Islet of Langerhans (tissue), 1 donor: ENCODE results near the gene HYDIN.
"Not testable (repeated sequence)": the region's sequence is repeated elsewhere in the genome, so short reads cannot be mapped to it uniquely, and the experiment has no call there.

ENCODE experiments used
- FAIRE-seq: peaks from one replicate; lab custom pipeline; 2011; peaks lifted over from hg19 to GRCh38; lab: Jason Lieb, UNC

The HYDIN gene

DNA sequence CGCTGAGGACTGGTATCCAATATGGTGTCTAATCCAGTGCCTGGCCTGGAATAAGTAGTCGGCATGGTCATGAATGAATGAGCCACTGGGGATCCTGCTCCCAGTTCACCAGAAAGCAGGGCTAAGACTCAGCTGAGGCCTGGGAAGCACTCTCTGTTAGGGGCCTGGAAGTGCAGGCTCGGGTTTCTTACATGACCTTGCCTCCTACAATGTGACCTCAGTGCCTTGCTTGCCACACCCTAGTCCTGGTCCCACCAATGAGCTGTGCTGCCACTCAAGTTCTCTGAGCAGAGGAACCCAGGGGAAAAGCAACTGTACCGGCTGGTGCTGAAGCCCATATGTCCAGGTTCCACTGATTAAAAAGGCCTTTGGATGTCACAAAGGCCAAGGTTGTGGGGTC, 238.0 kb downstream of the HYDIN start:
- FAIRE-seq, result not testable (repeated sequence)

DNA sequence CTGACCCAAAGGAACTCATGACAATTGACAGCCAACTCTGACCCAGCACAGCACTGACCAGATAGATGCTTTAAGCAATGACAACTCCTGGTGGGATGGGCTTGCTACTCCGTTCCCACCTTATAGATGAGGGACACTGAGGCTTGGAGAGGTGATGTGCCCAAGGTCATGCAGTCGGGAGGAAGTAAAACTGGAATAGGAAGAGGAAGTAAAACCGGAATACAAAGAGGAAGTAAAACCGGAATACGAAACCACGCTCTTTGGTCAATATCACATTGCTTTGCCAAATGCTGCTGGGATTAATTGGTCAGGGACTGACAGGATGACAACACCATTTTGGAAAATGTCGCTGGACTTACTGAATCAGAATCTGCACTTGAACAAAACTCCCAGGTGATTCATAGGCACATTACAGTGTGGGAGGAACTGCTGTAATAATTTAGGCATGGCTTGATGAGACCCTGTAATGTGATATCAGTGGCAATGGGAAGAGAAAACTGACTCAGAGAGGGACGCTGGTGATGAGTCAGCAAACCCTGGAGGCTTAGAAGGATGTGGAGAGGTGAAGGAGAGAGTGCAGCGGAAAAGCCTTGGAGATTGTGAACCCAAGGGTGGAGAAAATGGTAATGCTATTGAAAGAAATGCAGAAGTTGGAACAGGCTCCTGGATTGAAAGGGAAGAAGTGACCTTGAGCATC, 243.4 kb downstream of the HYDIN start:
- peak; percentile 17 for FAIRE-seq

GRCh38 chr16:70984675-70985074, 245.8 kb downstream of the HYDIN start:
- peak; percentile 99 for FAIRE-seq

DNA sequence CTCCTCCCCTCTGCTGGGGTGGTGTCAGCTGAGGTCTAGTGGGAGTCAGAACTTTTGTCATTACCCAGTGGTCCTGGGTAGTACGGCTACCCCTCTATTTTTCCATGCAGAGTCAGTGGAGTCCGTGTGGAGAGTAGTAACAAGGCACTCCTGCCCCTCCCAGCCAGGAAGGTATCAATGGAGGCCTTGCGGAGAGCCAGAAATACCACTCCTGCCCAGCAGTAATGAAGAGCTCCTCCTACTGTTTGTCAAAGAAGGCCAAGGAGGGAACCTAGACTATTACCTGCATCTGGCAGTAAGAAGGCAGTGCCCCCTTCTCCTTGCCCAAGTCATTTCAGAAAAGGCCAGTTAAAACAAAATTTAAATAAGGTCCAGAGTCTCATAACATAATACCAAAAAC, 262.2 kb downstream of the HYDIN start:
- FAIRE-seq, result not testable (repeated sequence)

DNA sequence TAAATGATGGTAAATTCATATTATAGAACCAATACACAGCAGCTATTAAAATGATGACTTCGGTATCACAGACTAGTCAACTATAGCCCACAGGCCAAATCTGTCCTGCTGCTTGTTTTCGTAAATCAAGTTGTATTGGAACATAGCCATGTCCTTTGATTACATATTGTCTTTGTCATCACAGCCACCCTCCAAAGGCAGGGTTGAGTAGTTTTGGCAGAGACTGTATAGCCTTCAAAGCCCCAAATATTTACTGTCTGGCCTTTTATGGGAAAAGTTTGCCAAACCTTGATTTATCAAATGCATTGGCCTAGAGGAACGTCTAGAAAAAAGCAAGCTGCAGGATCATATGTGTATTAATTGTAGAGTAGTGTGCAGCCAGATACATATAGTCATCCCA, 270.4 kb downstream of the HYDIN start:
- not testable (repeated sequence) for FAIRE-seq

GRCh38 chr16:70954922-70955321, 275.6 kb downstream of the HYDIN start:
- not testable (repeated sequence) for FAIRE-seq

- not testable (repeated sequence) for FAIRE-seq
Observed at GRCh38 chr16:70953824-70954223, 276.7 kb downstream of the HYDIN start.

DNA sequence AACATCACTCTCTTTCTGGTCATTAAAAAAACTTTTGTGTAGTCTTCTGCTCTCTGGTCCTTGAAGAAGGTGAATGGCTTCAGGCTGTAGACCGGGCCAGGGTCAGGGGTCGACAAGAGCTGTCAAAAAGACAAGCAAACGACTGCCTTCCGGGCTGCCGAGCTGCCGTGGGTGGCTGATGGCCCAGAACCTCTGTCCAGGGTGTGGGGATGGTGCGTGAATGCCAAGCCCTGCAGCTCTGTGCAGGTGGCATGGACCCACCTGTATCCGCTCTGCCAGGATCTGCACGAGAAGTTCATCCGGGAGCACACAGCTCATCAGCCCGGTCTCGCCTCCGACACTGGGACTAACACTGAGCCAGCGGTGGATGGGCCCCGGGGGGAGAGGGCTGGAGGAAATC, 287.0 kb downstream of the HYDIN start:
- FAIRE-seq, result not testable (repeated sequence)

DNA sequence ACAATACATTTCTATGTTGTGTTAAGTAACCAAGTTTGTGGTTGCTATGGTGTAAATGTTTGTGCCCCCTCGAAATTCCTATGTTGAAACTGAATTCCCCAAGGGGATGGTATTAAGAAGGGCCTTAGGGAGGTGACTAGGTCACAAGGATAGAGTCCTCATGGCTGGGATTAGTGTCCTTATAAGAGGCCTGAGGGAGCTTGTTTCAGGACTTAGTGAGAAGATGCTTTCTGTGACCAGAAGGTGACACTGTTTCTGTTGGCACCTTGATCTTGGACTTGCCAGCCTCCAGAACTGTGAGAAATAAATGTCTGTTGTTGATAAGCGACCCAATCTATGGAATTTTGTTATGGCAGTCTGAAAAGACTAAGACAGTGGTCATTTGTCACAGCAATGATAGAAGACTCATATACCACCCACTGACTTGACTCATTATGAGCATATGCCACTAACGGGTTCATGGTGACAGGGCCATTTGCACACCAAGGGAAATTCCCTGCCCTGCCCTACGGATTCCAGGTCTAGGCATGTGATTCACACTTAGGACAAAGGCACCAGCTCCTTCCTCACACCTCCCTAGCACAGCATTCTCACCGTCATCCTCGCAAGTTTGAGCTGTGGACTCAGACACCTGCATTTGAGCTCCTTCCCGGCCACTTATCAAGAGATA, 290.7 kb downstream of the HYDIN start:
- FAIRE-seq, result not testable (repeated sequence)

GRCh38 chr16:70936781-70937525, 293.6 kb downstream of the HYDIN start:
- FAIRE-seq, result peak; percentile 38

DNA sequence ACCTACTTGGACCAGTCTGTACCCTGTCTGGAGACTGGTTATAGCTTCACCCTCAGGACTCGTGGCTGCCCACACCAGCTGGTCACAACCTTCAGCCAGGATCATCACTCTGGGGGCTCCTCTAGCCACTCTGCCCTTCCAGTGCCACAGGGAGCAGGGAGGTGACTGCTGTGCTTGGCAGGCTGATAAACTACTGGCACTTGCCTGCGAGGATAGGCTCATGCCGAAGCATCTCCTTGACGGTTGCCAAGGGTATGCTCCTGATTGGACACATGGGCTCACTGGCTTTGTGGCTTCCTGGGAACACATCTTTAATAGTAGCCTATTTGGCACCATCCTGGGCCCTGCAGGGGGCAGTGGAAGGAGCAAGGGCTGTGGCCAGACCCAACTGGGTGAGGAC, 295.2 kb downstream of the HYDIN start:
- not testable (repeated sequence) for FAIRE-seq

- FAIRE-seq, result not testable (repeated sequence)
Observed at GRCh38 chr16:70933746-70934145, 296.8 kb downstream of the HYDIN start.

DNA sequence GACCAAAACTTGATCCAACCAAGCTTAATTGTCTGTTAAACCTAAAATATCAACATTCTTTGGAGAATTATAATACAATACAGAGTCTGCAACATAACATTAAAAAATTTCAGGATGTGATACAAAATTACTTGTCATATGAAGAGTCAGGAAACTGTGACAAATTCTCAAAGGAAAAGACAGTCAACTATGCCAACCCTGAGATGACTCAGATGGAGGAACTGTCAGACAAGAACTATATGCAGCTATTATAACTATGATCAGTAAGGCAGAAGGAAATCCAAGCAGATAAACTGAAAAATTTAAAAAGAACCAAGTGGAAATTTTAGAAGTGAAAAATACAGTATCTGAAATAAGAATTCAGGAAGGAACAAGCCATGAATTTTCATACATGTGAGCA, 299.8 kb downstream of the HYDIN start:
- FAIRE-seq, result not testable (repeated sequence)

DNA sequence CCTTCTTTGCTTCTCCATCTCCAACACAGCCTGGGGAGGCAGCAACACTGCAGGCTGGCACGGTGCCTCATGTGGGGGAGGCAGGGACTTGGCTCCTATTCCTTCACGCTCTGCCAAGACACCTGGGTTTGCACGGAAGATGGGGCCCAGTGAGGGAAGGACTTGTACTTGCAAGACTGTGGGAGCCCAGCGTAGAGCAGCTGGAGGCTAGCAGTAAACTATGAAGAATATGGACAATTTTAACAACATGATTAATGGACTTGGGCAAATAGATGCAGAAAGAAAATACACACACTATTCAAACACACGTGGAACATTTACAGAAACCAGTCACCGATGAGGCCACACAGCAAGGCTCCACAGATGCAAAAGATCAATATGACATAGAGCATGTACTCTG, 308.4 kb downstream of the HYDIN start:
- FAIRE-seq, result peak; percentile 99

DNA sequence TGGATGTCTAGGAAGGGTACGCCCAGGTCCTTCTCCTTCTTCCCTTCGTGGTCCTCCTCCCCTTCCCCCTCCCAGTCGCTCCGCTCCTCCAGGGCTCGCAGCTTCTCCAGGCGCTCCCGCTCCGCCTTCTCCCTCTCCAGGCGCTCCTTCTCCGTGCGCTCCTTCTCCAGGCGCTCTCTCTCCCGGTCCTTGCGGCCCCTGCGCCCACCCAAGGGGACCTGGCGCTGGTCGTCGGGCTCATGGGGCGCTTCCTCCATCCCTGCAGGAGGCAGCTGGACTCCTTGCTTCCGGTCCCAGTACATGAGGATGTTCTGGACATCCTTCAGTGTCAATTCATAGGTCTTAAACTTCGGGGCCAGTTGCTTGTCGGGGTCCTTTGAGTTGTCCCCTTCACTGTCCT, 309.9 kb downstream of the HYDIN start:
- FAIRE-seq, result not testable (repeated sequence)

DNA sequence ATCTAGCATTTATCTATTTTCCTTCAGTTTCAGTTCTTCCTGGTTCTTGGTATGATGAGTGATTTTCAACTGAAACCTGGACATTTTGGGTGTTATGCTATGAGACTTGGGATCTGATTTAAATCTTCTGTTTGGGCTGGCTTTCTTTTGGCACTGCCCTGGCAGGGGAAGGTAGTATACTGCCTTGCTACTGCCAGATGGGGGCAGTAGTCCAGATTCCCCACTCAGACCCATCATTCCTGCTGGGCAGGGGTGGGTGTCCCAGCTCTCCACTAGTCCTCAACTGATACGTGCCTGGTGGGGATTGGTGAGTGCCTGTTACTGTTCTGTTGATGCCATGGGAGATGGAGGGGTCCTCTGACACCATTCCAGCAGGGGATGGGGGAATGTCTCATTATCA, 342.3 kb downstream of the HYDIN start:
- not testable (repeated sequence) for FAIRE-seq

DNA sequence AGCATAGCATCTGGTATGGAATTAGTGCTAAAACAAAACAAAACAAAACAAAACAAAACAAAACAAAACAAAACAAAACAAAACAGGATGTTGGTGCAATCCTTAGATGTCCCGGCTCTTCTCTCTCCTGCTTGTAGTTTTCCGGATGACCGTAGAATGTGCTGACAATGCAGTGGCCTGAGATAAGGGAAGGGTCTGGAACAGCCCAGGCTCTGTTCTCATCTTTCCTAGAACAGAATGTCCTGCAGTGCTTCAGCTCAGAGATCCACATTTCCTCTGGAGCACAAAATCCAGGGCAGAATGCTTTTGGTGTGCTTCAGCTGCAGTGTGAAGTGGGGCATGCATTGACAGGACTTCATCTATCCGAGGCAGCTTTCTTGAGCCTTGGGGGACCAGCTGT, 345.9 kb downstream of the HYDIN start:
- not testable (repeated sequence) for FAIRE-seq

DNA sequence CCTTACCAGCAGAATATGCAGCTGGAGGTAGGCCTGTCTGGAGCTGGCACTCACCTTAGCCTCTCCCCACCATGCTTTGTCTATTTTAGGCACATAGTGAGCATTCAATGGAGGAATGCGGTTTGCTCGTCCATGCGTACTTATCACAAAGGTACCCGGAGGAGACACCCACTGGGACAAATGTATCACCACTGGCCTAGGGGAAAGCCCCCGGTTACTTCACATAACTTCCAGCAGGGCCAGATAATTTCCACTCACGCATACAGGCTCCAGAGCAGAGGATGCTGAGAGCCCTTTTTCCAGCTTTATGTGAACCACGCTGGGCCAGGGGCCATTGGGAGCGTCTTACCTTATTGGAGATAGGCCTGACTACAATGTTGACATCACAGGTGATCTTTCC, 348.2 kb downstream of the HYDIN start:
- not testable (repeated sequence) for FAIRE-seq

- FAIRE-seq, result not testable (repeated sequence)
Observed at GRCh38 chr16:70877895-70878294, 352.6 kb downstream of the HYDIN start.

GRCh38 chr16:70876442-70876841, 354.1 kb downstream of the HYDIN start:
- FAIRE-seq, result not testable (repeated sequence)

GRCh38 chr16:70864698-70865097, 365.8 kb downstream of the HYDIN start:
- FAIRE-seq, result not testable (repeated sequence)

- not testable (repeated sequence) for FAIRE-seq
Observed at GRCh38 chr16:70861996-70862395, 368.5 kb downstream of the HYDIN start.

DNA sequence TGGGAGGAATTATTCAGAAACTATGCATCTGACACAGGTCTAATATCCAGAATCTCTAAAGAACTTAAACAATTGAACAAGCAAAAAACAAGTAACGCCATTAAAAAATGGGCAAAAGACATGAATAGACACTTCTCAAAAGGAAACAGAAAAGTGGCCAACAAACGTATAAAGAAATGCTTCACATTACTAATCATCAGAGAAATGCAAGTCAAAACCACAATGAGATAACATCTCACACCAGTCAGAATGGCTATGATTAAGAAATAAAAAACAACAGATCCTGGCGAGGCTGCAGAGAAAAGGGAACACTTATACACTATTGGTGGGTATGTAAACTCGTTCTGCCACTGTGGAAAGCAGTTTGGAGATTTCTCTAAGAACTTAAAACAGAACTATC, 379.2 kb downstream of the HYDIN start:
- FAIRE-seq, result not testable (repeated sequence)
